Panc1 (cell line): Measurements from ENCODE around the gene SLC39A7. TPM values are rescaled to one million over a fixed set of nuclear protein-coding genes. Genes with fewer than 3 reads are reported as not detected.

Source experiments
- ATAC-seq: fragments of 200-7000 bp; cut with Tn5 transposase; 2 replicates; pipeline ENCODE4 v1.9.1; 2020; ENCODE audit warnings: mild to moderate bottlenecking, moderate library complexity
- BruUV-seq: library from RNA; stranded (reverse); fragments of 400-500 nt; replicated peaks from 2 replicates; lab custom pipeline; 2021; lab: Mats Ljungman, UMichigan
- CTCF ChIA-PET: fragments of 300-600 bp; sonication (Branson Sonifier 250); formaldehyde crosslinking; loops from one replicate; lab custom pipeline; 2022; ENCODE audit warnings: antibody characterized with exemption; lab: Charles Lee
- POLR2A ChIA-PET: fragments of 300-600 bp; sonication (Branson Sonifier 250); formaldehyde crosslinking; loops from one replicate; lab custom pipeline; 2022; ENCODE audit warnings: antibody characterized with exemption; lab: Charles Lee
- DNase-seq: peaks from one replicate; pipeline ENCODE4 v3.0.0-alpha.2; 2010; ENCODE audit warnings: low read depth, low spot score
- H3K27ac ChIP-seq: 2 replicates; pipeline ENCODE4 v1.5.1; 2011; ENCODE audit warnings: mild to moderate bottlenecking, low read length, inconsistent platforms
- H3K27me3 ChIP-seq: fragments of 200-500 bp; sonication (Bioruptor generic); 2 replicates; pipeline ENCODE4 v1.6.0; 2014; ENCODE audit warnings: low read length, inconsistent platforms; ENCODE audit not compliant: control insufficient read depth, insufficient read depth
- H3K36me3 ChIP-seq: fragments of 200-500 bp; sonication (Bioruptor generic); 2 replicates; pipeline ENCODE4 v1.5.1; 2014; ENCODE audit warnings: inconsistent platforms, mild to moderate bottlenecking, low read length, moderate library complexity; ENCODE audit not compliant: control insufficient read depth, insufficient read depth
- H3K4me1 ChIP-seq: 2 replicates; pipeline ENCODE4 v1.5.1; 2011; ENCODE audit warnings: inconsistent platforms, mild to moderate bottlenecking, low read length, moderate library complexity; ENCODE audit not compliant: control insufficient read depth, insufficient read depth
- H3K4me3 ChIP-seq, 2 experiments: 2 replicates each; pipeline ENCODE4 v1.5.1; 2011 to 2012; ENCODE audit warnings: low read depth in 2 of 2, low read length in 2 of 2, mild to moderate bottlenecking in 2 of 2, inconsistent platforms in 1 of 2, moderate library complexity in 1 of 2
- H3K9me3 ChIP-seq: fragments of 200-500 bp; sonication (Bioruptor generic); 2 replicates; pipeline ENCODE4 v1.5.1; 2014; ENCODE audit warnings: low read depth, mild to moderate bottlenecking, inconsistent platforms, low read length, moderate library complexity; ENCODE audit not compliant: control insufficient read depth, insufficient read depth
- POLR2AphosphoS5 ChIP-seq: IDR thresholded peaks from 2 replicates; pipeline ENCODE4 v1.6.1; 2012; ENCODE audit warnings: mild to moderate bottlenecking, low read depth, low read length, moderate library complexity
- SIN3A ChIP-seq: IDR thresholded peaks from 2 replicates; pipeline ENCODE4 v1.6.1; 2012; ENCODE audit warnings: low read depth, mild to moderate bottlenecking, low read length, moderate library complexity, borderline replicate concordance; ENCODE audit not compliant: insufficient read depth
- TCF7L2 ChIP-seq: IDR thresholded peaks from 2 replicates; pipeline ENCODE4 v1.6.1; 2011; ENCODE audit warnings: mild to moderate bottlenecking, low read depth, low read length, inconsistent platforms
- in situ Hi-C: cut with HindIII; loops from 2 replicates; pipeline ENCODE4 v1.10.0; 2016; ENCODE audit warnings: low sequenced_read_pairs, low pct_unique_long_range_greater_than_20kb
- intact Hi-C: fragments of 100-400 bp; cut with micrococcal nuclease; formaldehyde crosslinking; loops from one replicate; pipeline ENCODE4 v1.10.0; 2022; ENCODE audit not compliant: unreplicated experiment
- total RNA-seq: library from RNA; stranded (reverse); gene quantifications from one replicate; pipeline ENCODE4 v1.2.1, GENCODE V29; 2021; ENCODE audit not compliant: unreplicated experiment
- TF ChIP-seq, protein P1 (sequence below): fragments of 450-650 bp; IDR thresholded peaks from 2 replicates; pipeline ENCODE4 v1.5.1; 2017; ENCODE audit warnings: mild to moderate bottlenecking
- TF ChIP-seq, protein P2 (sequence below), 2 experiments: IDR thresholded peaks; 2 replicates each; pipeline ENCODE4 v1.6.1; 2011 to 2012; ENCODE audit warnings: low read depth in 2 of 2, control low read depth in 1 of 2, low read length in 1 of 2, mild to moderate bottlenecking in 1 of 2, moderate library complexity in 1 of 2; ENCODE audit not compliant: insufficient read depth in 1 of 2

SLC39A7 gene
- total RNA-seq, 1 experiment from 2014 or later: 135 TPM

DNA sequence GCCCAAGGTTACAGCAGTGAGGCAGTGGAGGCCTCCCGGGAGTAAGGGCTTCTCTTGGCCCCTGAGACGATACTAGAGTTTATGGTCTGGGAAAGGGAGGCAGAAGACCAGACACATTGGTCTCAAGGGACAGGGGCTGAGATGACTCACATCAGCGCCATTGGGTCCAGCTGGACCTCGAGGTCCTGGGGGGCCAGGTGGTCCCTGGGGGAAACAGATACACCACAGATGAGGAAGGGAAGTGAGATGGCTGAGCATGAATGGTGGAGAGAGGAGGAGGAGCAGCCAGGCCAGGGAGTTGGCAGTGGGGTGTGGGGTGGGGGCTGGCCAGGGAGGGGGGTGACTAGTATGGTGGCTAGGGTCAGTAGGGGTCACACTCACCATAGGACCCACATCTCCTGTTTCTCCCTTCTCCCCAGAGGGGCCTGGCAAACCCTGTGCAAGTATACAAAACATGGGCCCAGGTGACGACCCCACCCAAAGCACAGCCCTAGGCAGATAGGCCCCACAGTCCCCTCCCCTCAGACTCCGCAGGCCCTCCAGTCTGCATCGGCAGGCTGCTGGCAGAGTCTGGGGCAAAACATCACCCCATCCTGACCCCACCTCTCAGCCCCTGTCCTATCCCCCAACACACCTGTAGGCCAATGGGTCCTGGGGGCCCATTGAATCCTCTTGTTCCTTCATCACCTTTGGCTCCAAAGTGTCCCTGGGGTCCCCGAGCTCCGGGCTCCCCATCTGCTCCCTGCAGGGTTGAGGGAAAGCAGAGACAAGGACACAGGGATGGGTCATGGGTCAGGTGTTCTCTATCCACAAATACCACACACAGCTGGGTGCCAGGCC is 30.3 kb upstream of the SLC39A7 start:
- DNase-seq: no peak
- ATAC-seq: no peak
- Histone ChIP-seq H3K27me3 (no peaks in the 10 kb centered on the region), H3K36me3 (no peaks in the 10 kb centered on the region), H3K4me3 (no peak overlapping the region), H3K4me1 (peaks cover 6% of the 10 kb centered on the region), H3K9me3 (no peaks in the 10 kb centered on the region), H3K27ac (no peak overlapping the region)
- ChIA-PET POLR2A (no interaction called here), CTCF (no interaction called here)
- intact Hi-C loops (loop anchor here (10.0 kb wide), 2 partner anchors 46 to 156 kb away; no protein-coding TSS in a partner anchor), in situ Hi-C loops (no loop called here)
- TF ChIP-seq SIN3A: no peak
- TF ChIP-seq POLR2AphosphoS5: no peak
- no TSS peak for BruUV-seq

DNA sequence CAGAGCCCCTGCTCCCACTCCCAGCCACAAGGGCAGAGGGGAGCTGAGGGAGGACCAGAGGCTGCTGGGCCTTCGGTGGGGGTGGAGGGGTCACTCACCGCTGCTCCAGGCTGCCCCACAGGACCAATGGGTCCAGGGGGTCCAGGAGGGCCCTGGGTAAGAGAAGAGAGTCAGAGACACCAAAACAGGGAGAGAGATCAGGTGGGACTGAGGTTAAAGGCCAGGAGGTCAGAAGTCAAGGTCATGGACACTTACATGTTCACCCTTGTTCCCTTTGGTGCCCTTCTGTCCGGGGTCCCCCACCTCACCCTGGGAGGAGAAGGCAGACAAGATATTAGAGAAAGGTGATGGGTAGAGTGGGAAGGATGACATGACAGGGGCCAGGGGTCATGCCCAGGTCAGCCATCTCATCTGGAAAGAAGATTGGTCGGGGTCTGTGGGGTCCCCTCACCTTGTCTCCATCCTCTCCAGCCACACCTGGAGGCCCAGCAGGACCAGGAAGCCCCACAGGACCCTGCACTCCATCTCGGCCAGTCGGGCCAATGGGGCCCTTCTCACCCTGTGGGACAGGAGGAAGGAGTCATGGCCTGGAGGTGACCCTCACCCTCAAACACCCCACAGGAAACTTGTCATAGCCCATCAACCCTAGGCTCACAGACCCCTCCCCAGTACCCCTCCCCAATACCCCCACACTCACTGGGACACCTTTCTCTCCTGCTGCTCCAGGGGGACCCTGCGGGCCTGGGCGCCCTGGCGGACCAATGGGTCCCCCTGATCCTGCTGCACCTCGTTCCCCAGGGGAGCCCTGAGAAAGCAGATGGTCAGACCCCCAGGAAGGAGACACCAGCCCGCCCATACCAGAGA is 29.4 kb upstream of the SLC39A7 start:
- CTCF ChIA-PET: interaction anchor here (0.8 kb wide), 1 partner anchor 9 kb away, joined by 3 read pairs; no protein-coding TSS in a partner anchor
- no peak overlapping the region for H3K4me3 ChIP-seq
- TF ChIP-seq POLR2AphosphoS5: no peak
- TF ChIP-seq TCF7L2: no peak
- TF ChIP-seq, protein P1, sequence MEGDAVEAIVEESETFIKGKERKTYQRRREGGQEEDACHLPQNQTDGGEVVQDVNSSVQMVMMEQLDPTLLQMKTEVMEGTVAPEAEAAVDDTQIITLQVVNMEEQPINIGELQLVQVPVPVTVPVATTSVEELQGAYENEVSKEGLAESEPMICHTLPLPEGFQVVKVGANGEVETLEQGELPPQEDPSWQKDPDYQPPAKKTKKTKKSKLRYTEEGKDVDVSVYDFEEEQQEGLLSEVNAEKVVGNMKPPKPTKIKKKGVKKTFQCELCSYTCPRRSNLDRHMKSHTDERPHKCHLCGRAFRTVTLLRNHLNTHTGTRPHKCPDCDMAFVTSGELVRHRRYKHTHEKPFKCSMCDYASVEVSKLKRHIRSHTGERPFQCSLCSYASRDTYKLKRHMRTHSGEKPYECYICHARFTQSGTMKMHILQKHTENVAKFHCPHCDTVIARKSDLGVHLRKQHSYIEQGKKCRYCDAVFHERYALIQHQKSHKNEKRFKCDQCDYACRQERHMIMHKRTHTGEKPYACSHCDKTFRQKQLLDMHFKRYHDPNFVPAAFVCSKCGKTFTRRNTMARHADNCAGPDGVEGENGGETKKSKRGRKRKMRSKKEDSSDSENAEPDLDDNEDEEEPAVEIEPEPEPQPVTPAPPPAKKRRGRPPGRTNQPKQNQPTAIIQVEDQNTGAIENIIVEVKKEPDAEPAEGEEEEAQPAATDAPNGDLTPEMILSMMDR: no peak
- TF ChIP-seq, protein P2, sequence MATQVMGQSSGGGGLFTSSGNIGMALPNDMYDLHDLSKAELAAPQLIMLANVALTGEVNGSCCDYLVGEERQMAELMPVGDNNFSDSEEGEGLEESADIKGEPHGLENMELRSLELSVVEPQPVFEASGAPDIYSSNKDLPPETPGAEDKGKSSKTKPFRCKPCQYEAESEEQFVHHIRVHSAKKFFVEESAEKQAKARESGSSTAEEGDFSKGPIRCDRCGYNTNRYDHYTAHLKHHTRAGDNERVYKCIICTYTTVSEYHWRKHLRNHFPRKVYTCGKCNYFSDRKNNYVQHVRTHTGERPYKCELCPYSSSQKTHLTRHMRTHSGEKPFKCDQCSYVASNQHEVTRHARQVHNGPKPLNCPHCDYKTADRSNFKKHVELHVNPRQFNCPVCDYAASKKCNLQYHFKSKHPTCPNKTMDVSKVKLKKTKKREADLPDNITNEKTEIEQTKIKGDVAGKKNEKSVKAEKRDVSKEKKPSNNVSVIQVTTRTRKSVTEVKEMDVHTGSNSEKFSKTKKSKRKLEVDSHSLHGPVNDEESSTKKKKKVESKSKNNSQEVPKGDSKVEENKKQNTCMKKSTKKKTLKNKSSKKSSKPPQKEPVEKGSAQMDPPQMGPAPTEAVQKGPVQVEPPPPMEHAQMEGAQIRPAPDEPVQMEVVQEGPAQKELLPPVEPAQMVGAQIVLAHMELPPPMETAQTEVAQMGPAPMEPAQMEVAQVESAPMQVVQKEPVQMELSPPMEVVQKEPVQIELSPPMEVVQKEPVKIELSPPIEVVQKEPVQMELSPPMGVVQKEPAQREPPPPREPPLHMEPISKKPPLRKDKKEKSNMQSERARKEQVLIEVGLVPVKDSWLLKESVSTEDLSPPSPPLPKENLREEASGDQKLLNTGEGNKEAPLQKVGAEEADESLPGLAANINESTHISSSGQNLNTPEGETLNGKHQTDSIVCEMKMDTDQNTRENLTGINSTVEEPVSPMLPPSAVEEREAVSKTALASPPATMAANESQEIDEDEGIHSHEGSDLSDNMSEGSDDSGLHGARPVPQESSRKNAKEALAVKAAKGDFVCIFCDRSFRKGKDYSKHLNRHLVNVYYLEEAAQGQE (IDR thresholded peaks at IDR 0.05; ENCODE audit: insufficient read depth in 1 of 2, low read depth in 2 of 2, low read length in 1 of 2): no peak
- TF ChIP-seq SIN3A: no peak
- H3K27ac ChIP-seq: no peak overlapping the region
- no peaks in the 10 kb centered on the region for H3K36me3 ChIP-seq
- no peak for DNase-seq
- intact Hi-C loops (loop anchor here (10.0 kb wide), 2 partner anchors 46 to 156 kb away; no protein-coding TSS in a partner anchor), in situ Hi-C loops (no loop called here)
- POLR2A ChIA-PET: no interaction called here
- no peaks in the 10 kb centered on the region for H3K27me3 ChIP-seq
- peaks cover 6% of the 10 kb centered on the region for H3K4me1 ChIP-seq
- no TSS peak for BruUV-seq
- no peaks in the 10 kb centered on the region for H3K9me3 ChIP-seq
- no peak for ATAC-seq
